ENCODE data around the gene C2CD3. TPM values are rescaled to one million over a fixed set of nuclear protein-coding genes. Genes with fewer than 3 reads are reported as not detected.

Gene C2CD3
- total and polyA plus RNA-seq, 4 donors = 3.1 to 14.5 (median 6.7) TPM

DNA sequence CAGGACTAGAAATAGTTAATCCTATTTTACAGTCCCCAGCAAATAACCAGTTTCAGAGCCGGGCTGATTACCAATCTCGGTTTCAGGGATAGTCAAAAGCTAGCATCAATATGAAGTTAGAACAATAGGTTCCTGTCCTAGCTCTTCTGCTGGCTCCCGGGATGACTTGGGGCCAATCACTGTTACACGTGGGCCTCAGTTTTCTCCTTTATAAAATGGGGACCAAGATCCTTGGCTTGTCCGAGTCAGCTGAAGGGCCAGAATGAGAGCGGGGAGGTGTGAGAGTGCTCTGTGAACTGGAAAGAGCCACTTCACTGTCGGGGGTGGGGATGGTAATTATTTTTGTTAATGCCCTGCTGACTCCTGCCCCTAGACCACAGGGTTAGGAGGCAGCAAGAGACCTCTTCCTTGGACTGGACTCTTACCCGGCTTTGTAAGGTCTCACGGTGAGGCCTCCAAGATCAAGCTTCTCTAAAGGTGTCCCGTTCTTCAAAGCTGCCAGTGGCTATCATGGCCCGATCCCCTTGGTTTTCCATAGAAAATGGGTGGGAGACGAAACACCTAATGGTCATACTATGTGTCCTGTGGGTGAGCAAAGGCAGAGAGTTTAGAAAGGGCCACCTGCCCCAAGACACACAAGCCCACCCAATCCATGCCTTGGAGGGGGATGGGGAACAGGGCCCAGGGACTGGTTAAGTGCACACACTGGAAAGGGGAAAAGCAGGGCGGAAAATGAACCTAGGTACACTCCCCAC, 189.6 kb downstream of the C2CD3 start:
- Histone ChIP-seq H3K9ac (ENCODE audit: low read depth in 1 of 2, low read length in 2 of 2) (peak overlapping the region in 1 of 2 donors; percentile 40), H3K36me3 (ENCODE audit: control insufficient read depth in 4 of 4, insufficient read depth in 3 of 4, low read depth in 1 of 4, low read length in 3 of 4) (peaks cover 0 to 4% (median 0%) of the 10 kb centered on the region in 4 donors), H3K27me3 (ENCODE audit: control insufficient read depth in 4 of 4, insufficient read depth in 4 of 4, low read length in 3 of 4) (no peaks in the 10 kb centered on the region), H3K9me3 (ENCODE audit: control insufficient read depth in 4 of 4, low read length in 3 of 4) (no peaks in the 10 kb centered on the region), H3K4me1 (ENCODE audit: control insufficient read depth in 4 of 4, insufficient read depth in 4 of 4, low read length in 3 of 4) (peaks cover 3 to 8% (median 5%) of the 10 kb centered on the region in 4 donors), H3K4me3 (ENCODE audit: low read depth in 1 of 3, low read length in 3 of 3) (peak overlapping the region in 2 of 3 donors; percentile 32 to 35), H3K27ac (ENCODE audit: low read depth in 1 of 2, low read length in 2 of 2) (peak overlapping the region in 1 of 2 donors; percentile 24)
- TF ChIP-seq FOXA2 (IDR thresholded peaks at IDR 0.05) (no peak), FOXA1 (IDR thresholded peaks at IDR 0.05) (no peak), HNF4G (IDR thresholded peaks at IDR 0.05) (no peak), YY1 (IDR thresholded peaks at IDR 0.05) (no peak), JUND (IDR thresholded peaks at IDR 0.05) (no peak), SP1 (IDR thresholded peaks at IDR 0.05) (no peak), RAD21 (IDR thresholded peaks at IDR 0.05) (no peak), HNF4A (conservative IDR thresholded peaks at IDR 0.05) (no peak), GABPA (IDR thresholded peaks at IDR 0.05 in 1 of 2, conservative IDR thresholded peaks at IDR 0.05 in 1 of 2) (no peak)
- TF ChIP-seq, protein P1, sequence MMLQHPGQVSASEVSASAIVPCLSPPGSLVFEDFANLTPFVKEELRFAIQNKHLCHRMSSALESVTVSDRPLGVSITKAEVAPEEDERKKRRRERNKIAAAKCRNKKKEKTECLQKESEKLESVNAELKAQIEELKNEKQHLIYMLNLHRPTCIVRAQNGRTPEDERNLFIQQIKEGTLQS (IDR thresholded peaks at IDR 0.05) = no peak
- TF ChIP-seq, protein P2, sequence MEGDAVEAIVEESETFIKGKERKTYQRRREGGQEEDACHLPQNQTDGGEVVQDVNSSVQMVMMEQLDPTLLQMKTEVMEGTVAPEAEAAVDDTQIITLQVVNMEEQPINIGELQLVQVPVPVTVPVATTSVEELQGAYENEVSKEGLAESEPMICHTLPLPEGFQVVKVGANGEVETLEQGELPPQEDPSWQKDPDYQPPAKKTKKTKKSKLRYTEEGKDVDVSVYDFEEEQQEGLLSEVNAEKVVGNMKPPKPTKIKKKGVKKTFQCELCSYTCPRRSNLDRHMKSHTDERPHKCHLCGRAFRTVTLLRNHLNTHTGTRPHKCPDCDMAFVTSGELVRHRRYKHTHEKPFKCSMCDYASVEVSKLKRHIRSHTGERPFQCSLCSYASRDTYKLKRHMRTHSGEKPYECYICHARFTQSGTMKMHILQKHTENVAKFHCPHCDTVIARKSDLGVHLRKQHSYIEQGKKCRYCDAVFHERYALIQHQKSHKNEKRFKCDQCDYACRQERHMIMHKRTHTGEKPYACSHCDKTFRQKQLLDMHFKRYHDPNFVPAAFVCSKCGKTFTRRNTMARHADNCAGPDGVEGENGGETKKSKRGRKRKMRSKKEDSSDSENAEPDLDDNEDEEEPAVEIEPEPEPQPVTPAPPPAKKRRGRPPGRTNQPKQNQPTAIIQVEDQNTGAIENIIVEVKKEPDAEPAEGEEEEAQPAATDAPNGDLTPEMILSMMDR (IDR thresholded peaks at IDR 0.05; ENCODE audit: low read depth, low read length, missing input control) = no peak
- DNase-seq (ENCODE audit: low spot score) = no peak
- 85% methylated on average over 13 of the region's 13 CpGs for WGBS

DNA sequence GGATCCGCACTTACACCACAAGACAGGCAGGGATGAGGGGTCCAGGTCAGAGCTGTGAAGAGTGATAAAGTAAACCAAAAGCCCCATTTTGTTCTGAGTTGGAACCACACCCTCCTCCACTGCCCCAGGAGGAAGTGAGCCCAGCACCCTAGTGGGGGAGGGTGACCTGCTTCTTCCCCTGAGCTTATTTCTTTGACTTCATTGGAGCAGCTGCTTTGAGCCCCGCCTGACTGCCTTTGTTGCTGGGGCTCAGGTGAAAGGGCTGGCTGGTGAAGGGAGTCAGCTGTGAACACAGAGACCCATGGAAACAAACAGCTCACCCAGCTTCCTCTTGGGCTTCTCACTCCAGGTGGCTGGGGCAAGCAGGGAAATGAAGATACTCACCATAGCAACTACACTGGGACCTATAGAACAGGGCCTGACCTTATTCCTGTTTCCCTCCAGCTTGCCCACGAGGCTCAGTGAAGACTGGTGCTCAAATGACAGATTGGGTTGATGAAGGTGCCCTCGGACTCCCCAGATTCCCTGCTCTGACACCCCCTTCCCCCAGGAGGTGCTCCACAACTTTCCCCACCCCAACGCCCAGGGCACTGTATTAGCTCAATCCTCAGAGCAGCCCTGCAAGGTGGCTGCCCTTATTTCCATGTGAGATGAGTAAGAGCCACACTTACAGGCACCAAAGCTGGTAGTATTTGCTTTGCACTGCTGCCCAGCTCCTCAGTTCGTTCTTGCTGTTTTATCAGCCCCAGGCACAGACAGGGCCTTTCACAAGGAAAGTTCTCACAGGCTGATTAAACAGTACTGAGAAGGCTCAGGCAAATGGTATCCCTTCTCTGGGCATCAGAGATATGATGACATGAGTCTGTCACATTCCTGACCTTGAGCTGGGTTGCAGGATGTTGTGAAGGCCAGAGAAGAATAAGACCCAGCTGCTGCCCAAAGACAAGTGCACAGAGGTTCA, 190.5 kb downstream of the C2CD3 start:
- Histone ChIP-seq H3K4me3 (ENCODE audit: low read depth in 1 of 3, low read length in 3 of 3) (no peak overlapping the region), H3K36me3 (ENCODE audit: control insufficient read depth in 4 of 4, insufficient read depth in 3 of 4, low read depth in 1 of 4, low read length in 3 of 4) (peaks cover 0 to 4% (median 0%) of the 10 kb centered on the region in 4 donors), H3K27ac (ENCODE audit: low read depth in 1 of 2, low read length in 2 of 2) (peak overlapping the region; percentile 22 to 24), H3K4me1 (ENCODE audit: control insufficient read depth in 4 of 4, insufficient read depth in 4 of 4, low read length in 3 of 4) (peaks cover 3 to 8% (median 5%) of the 10 kb centered on the region in 4 donors), H3K9me3 (ENCODE audit: control insufficient read depth in 4 of 4, low read length in 3 of 4) (no peaks in the 10 kb centered on the region), H3K27me3 (ENCODE audit: control insufficient read depth in 4 of 4, insufficient read depth in 4 of 4, low read length in 3 of 4) (no peaks in the 10 kb centered on the region), H3K9ac (ENCODE audit: low read depth in 1 of 2, low read length in 2 of 2) (peak overlapping the region in 1 of 2 donors; percentile 49)
- DNase-seq (ENCODE audit: low spot score) = peak; percentile 61
- WGBS = 70% methylated on average over 6 of the region's 6 CpGs
- TF ChIP-seq TAF1 (conservative IDR thresholded peaks at IDR 0.05) = no peak
- no peak for TF ChIP-seq JUND (IDR thresholded peaks at IDR 0.05)
- TF ChIP-seq, protein P3, sequence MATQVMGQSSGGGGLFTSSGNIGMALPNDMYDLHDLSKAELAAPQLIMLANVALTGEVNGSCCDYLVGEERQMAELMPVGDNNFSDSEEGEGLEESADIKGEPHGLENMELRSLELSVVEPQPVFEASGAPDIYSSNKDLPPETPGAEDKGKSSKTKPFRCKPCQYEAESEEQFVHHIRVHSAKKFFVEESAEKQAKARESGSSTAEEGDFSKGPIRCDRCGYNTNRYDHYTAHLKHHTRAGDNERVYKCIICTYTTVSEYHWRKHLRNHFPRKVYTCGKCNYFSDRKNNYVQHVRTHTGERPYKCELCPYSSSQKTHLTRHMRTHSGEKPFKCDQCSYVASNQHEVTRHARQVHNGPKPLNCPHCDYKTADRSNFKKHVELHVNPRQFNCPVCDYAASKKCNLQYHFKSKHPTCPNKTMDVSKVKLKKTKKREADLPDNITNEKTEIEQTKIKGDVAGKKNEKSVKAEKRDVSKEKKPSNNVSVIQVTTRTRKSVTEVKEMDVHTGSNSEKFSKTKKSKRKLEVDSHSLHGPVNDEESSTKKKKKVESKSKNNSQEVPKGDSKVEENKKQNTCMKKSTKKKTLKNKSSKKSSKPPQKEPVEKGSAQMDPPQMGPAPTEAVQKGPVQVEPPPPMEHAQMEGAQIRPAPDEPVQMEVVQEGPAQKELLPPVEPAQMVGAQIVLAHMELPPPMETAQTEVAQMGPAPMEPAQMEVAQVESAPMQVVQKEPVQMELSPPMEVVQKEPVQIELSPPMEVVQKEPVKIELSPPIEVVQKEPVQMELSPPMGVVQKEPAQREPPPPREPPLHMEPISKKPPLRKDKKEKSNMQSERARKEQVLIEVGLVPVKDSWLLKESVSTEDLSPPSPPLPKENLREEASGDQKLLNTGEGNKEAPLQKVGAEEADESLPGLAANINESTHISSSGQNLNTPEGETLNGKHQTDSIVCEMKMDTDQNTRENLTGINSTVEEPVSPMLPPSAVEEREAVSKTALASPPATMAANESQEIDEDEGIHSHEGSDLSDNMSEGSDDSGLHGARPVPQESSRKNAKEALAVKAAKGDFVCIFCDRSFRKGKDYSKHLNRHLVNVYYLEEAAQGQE (IDR thresholded peaks at IDR 0.05) = no peak
- TF ChIP-seq HNF4G (IDR thresholded peaks at IDR 0.05) = no peak
- TF ChIP-seq GABPA (IDR thresholded peaks at IDR 0.05 in 1 of 2, conservative IDR thresholded peaks at IDR 0.05 in 1 of 2) = no peak
- no peak for TF ChIP-seq RAD21 (IDR thresholded peaks at IDR 0.05)
- TF ChIP-seq, protein P1 (IDR thresholded peaks at IDR 0.05) = no peak
- no peak for TF ChIP-seq YY1 (IDR thresholded peaks at IDR 0.05)
- TF ChIP-seq, protein P4, sequence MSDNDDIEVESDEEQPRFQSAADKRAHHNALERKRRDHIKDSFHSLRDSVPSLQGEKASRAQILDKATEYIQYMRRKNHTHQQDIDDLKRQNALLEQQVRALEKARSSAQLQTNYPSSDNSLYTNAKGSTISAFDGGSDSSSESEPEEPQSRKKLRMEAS (IDR thresholded peaks at IDR 0.05) = no peak
- TF ChIP-seq HNF4A (conservative IDR thresholded peaks at IDR 0.05) = no peak
- TF ChIP-seq RXRA (IDR thresholded peaks at IDR 0.05) = no peak
- no peak for TF ChIP-seq SP1 (IDR thresholded peaks at IDR 0.05)
- TF ChIP-seq NR2F2 (IDR thresholded peaks at IDR 0.05) = no peak
- no peak for TF ChIP-seq FOXA1 (IDR thresholded peaks at IDR 0.05)
- TF ChIP-seq FOXA2 (IDR thresholded peaks at IDR 0.05) = no peak

Data from liver (tissue), 9 donors.